ENCODE measurements around the gene SEMA3C. TPM values are rescaled to one million over a fixed set of nuclear protein-coding genes. Genes with fewer than 3 reads are reported as not detected.

The SEMA3C gene
- polyA plus RNA-seq, 1 donor: 70.6 TPM

DNA sequence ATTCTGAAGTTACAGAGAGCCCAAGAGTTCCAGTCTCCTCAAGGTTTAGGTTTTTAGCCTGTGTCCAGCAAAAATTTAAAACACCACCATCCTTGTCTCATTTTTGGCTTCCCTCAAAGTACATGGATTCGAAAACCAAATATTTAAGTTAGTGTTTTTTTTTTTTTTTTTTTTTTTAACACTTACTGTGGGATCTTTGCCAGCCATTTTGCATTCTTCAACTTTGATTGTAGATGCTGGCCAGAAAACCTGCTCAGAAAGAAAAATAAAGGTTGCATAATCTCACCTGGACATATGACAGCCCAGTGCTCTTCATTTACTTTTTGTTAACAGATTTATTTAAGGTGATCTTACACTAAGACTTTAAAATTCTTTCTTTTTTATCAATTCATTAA lies 91.6 kb downstream of the SEMA3C start:
- Histone ChIP-seq H3K36me3 (ENCODE audit: control insufficient read depth, insufficient read depth, low read length) (peaks cover 2% of the 10 kb centered on the region), H3K4me3 (ENCODE audit: low read length) (no peak overlapping the region), H3K27ac (ENCODE audit: low read length) (no peak overlapping the region), H3K27me3 (ENCODE audit: control insufficient read depth, insufficient read depth, low read length) (no peaks in the 10 kb centered on the region), H3K9me3 (ENCODE audit: control insufficient read depth, low read depth, low read length) (no peaks in the 10 kb centered on the region), H3K4me1 (ENCODE audit: control insufficient read depth, insufficient read depth, low read length) (peaks cover 32% of the 10 kb centered on the region)
- no peak for DNase-seq
- 100% methylated on average over 1 of the region's 1 CpG for WGBS (ENCODE audit: insufficient coverage, low lambda C conversion rate)

DNA sequence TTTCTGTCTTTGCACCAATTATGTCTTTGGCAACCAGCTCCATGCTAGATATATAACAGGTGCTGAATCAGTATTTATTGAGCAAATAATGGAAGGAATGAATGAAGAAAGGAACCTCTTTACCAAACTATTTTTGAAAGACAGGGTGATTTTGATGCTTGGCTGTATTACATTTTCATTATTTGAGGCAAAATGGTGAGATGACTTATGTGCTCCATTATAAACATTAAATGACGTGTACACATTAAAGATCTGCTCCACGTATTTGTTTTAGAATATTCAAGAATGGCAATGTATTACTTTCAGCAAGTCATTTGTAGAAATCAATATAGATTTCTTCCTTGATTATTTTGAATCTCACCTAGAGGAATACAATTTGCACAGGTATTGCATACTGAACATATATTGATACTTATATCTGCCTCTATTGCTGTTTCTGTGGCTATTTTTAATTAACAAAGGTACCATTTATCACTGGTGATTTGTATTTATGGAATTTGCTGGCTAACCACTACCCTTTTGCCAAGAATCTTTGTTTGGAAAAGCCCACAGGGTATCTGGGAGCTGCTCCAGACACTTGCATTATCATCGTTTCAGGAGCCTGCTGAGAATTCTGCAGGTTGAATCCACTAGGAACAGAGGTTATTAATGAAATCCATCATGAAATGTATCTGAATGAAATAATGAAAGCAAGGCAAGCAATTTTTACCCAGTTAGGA lies 92.2 kb downstream of the SEMA3C start:
- Histone ChIP-seq H3K27ac (ENCODE audit: low read length) (no peak overlapping the region), H3K4me3 (ENCODE audit: low read length) (no peak overlapping the region), H3K9me3 (ENCODE audit: control insufficient read depth, low read depth, low read length) (no peaks in the 10 kb centered on the region), H3K36me3 (ENCODE audit: control insufficient read depth, insufficient read depth, low read length) (peaks cover 2% of the 10 kb centered on the region), H3K4me1 (ENCODE audit: control insufficient read depth, insufficient read depth, low read length) (peaks cover 36% of the 10 kb centered on the region), H3K27me3 (ENCODE audit: control insufficient read depth, insufficient read depth, low read length) (no peaks in the 10 kb centered on the region)
- WGBS (ENCODE audit: insufficient coverage, low lambda C conversion rate): 100% methylated on average over 2 of the region's 3 CpGs
- no peak for DNase-seq

DNA sequence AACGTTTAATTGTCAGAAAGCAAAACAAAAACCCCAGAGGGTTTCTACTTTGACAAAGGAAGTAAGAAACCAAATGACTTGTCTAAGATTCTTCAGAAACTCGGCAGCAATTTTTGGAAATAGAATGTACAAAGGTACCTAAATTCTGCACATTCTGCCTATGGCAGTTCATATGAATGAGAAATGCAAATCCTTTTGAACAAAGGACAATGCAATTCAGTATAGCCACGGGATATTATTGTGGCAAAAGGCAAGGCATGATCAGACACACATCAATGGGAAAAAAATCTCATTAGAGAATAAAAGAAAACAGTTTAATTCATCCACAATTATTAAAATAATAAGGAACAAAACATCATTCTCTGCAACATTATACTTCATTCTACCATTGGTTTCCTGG lies 93.4 kb downstream of the SEMA3C start:
- no peak for DNase-seq
- no peak overlapping the region for H3K4me3 ChIP-seq (ENCODE audit: low read length)
- H3K9me3 ChIP-seq (ENCODE audit: control insufficient read depth, low read depth, low read length): no peaks in the 10 kb centered on the region
- 83% methylated on average over 3 of the region's 3 CpGs for WGBS (ENCODE audit: insufficient coverage, low lambda C conversion rate)
- H3K27me3 ChIP-seq (ENCODE audit: control insufficient read depth, insufficient read depth, low read length): no peaks in the 10 kb centered on the region
- peaks cover 33% of the 10 kb centered on the region for H3K4me1 ChIP-seq (ENCODE audit: control insufficient read depth, insufficient read depth, low read length)
- peaks cover 2% of the 10 kb centered on the region for H3K36me3 ChIP-seq (ENCODE audit: control insufficient read depth, insufficient read depth, low read length)
- no peak overlapping the region for H3K27ac ChIP-seq (ENCODE audit: low read length)

DNA sequence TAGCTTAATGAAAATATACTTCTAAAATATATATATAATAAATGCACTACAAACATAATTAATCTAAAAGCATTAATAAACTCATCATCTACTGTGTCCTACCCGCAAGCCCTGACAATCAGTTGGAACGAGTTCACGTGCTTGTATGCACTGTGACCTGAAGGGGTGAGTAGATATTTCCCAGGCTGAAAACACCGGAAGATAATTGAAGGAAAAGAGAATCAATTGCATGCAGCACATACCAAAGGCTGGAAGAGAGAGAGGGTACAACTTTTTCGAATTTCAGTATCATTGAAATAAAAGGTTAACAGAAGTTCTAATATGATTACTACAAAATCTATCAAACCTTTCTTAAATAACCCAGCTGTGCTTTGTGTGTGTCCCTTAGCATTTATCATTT lies 94.6 kb downstream of the SEMA3C start:
- H3K4me1 ChIP-seq (ENCODE audit: control insufficient read depth, insufficient read depth, low read length): peaks cover 31% of the 10 kb centered on the region
- peak; percentile 31 to 69 for DNase-seq
- peaks cover 2% of the 10 kb centered on the region for H3K36me3 ChIP-seq (ENCODE audit: control insufficient read depth, insufficient read depth, low read length)
- H3K9me3 ChIP-seq (ENCODE audit: control insufficient read depth, low read depth, low read length): no peaks in the 10 kb centered on the region
- no peak overlapping the region for H3K4me3 ChIP-seq (ENCODE audit: low read length)
- no peaks in the 10 kb centered on the region for H3K27me3 ChIP-seq (ENCODE audit: control insufficient read depth, insufficient read depth, low read length)
- peak overlapping the region; percentile 54 for H3K27ac ChIP-seq (ENCODE audit: low read length)
- 30% methylated on average over 4 of the region's 5 CpGs for WGBS (ENCODE audit: insufficient coverage, low lambda C conversion rate)

DNA sequence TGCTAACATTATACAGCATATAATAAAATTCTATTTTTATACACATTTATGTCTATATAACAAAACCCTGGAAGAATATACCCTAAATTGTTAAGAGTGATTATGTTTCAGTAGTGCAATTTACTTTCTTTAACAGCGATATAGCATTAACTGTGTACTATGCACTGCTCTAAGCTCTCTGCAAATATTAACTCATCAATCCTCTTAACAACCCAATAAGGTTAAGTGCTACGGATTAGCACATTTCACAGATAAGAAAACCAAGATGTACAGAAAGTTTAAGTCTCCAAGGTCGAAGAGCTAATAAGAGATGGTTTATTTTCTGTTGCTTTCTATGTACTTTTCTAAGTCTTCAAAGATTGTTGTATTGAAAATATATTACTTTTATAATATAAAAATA lies 95.8 kb downstream of the SEMA3C start:
- no peak overlapping the region for H3K4me3 ChIP-seq (ENCODE audit: low read length)
- DNase-seq: peak; percentile 47 to 73
- no peaks in the 10 kb centered on the region for H3K9me3 ChIP-seq (ENCODE audit: control insufficient read depth, low read depth, low read length)
- H3K4me1 ChIP-seq (ENCODE audit: control insufficient read depth, insufficient read depth, low read length): peaks cover 28% of the 10 kb centered on the region
- peak overlapping the region; percentile 63 for H3K27ac ChIP-seq (ENCODE audit: low read length)
- H3K27me3 ChIP-seq (ENCODE audit: control insufficient read depth, insufficient read depth, low read length): no peaks in the 10 kb centered on the region
- peaks cover 2% of the 10 kb centered on the region for H3K36me3 ChIP-seq (ENCODE audit: control insufficient read depth, insufficient read depth, low read length)
- 27% methylated on average over 2 of the region's 3 CpGs for WGBS (ENCODE audit: insufficient coverage, low lambda C conversion rate)

DNA sequence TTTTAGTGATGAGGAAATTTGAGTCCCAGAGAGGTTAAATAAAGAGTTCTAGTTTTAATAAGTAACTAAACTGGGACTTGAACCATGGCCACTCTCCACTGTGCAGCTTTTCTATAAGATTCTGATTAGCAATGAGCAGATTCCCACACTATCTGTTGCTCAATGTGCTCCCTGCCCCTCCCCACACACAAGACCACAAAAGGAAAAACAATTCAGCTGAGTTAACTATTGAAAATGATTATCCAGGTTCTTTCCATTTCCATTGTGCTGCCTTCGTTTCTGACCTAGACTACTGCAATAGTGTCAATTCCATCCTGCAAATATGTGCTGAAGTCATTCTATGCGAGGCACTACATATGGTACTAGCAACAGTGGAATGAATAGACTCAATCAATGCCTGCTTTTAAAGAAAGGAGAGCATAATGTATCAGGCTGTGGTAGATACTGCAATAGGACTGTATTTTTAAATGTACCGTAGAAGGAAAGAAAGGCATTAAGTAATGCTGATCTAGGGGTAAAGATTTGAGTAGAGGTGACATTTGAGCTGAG lies 97.0 kb downstream of the SEMA3C start:
- peak overlapping the region; percentile 63 for H3K27ac ChIP-seq (ENCODE audit: low read length)
- no peak overlapping the region for H3K4me3 ChIP-seq (ENCODE audit: low read length)
- peaks cover 28% of the 10 kb centered on the region for H3K4me1 ChIP-seq (ENCODE audit: control insufficient read depth, insufficient read depth, low read length)
- peak; percentile 85 to 92 for DNase-seq
- peaks cover under 1% of the 10 kb centered on the region for H3K36me3 ChIP-seq (ENCODE audit: control insufficient read depth, insufficient read depth, low read length)
- H3K27me3 ChIP-seq (ENCODE audit: control insufficient read depth, insufficient read depth, low read length): no peaks in the 10 kb centered on the region
- WGBS (ENCODE audit: insufficient coverage, low lambda C conversion rate): 33% methylated on average over 1 of the region's 3 CpGs
- H3K9me3 ChIP-seq (ENCODE audit: control insufficient read depth, low read depth, low read length): no peaks in the 10 kb centered on the region

DNA sequence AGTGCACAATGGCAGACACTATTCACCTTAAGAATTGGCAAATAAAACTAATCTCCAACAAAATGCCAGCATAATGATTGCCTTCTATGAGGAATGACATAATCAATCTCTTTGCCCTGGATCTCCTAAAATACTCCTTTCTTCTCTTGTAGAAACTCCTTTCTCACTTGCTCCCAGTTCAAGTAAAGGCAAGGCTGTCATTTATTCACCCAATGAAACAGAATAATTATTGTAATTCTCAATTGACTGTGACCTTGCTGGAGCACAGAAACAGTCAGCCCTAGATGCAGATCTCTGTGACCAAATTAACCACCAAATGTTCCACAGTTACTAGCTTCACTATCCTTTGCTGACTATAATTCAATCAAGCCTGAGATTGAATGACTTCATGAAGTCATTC lies 99.3 kb downstream of the SEMA3C start:
- H3K4me3 ChIP-seq (ENCODE audit: low read length): no peak overlapping the region
- H3K27me3 ChIP-seq (ENCODE audit: control insufficient read depth, insufficient read depth, low read length): no peaks in the 10 kb centered on the region
- H3K27ac ChIP-seq (ENCODE audit: low read length): no peak overlapping the region
- H3K36me3 ChIP-seq (ENCODE audit: control insufficient read depth, insufficient read depth, low read length): no peaks in the 10 kb centered on the region
- DNase-seq: no peak
- H3K9me3 ChIP-seq (ENCODE audit: control insufficient read depth, low read depth, low read length): no peaks in the 10 kb centered on the region
- peaks cover 25% of the 10 kb centered on the region for H3K4me1 ChIP-seq (ENCODE audit: control insufficient read depth, insufficient read depth, low read length)

DNA sequence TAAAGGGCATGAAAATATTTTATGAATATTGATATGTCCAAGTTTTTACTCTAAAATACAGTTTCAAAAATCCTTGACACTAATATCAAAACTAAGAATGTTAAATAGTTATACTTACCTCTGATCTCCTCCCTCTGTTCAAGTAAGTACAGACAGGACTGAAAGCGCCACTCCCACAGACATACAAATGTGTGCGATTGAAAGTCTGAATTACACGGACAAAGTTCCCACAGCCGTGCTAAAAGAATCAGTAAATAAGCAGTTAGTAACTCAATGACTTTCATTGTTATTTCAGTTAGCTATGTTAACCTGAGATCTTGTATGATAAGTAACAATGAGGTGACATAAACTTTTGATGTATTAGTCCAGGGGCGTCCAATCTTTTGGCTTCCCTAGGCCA lies 100.7 kb downstream of the SEMA3C start:
- peak in 1 of 2 donors; percentile 70 for DNase-seq
- Histone ChIP-seq H3K9me3 (ENCODE audit: control insufficient read depth, low read depth, low read length) (no peaks in the 10 kb centered on the region), H3K4me1 (ENCODE audit: control insufficient read depth, insufficient read depth, low read length) (peaks cover 17% of the 10 kb centered on the region), H3K27me3 (ENCODE audit: control insufficient read depth, insufficient read depth, low read length) (no peaks in the 10 kb centered on the region), H3K36me3 (ENCODE audit: control insufficient read depth, insufficient read depth, low read length) (no peaks in the 10 kb centered on the region), H3K27ac (ENCODE audit: low read length) (peak overlapping the region; percentile 52), H3K4me3 (ENCODE audit: low read length) (no peak overlapping the region)
- 33% methylated on average over 1 of the region's 5 CpGs for WGBS (ENCODE audit: insufficient coverage, low lambda C conversion rate)

DNA sequence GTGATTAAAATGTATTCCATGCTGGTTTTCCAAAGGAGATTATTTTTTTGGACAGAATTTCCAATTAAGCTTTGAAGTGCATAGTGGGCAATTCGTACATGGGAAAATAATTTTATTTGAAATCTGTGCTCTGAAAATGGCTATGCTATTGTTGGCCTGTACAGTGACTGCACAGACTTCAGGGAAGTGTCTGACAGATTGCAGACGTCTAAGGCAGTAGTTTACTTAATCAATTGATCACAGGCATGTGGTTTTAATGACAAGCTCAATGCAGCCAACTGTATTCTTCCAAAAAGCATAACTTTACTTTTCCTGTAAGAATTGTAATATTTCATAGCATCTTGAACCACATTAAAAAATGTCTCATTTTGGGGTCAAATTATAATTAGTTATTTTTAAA lies 102.0 kb downstream of the SEMA3C start:
- H3K4me3 ChIP-seq (ENCODE audit: low read length): no peak overlapping the region
- H3K9me3 ChIP-seq (ENCODE audit: control insufficient read depth, low read depth, low read length): no peaks in the 10 kb centered on the region
- H3K27ac ChIP-seq (ENCODE audit: low read length): no peak overlapping the region
- no peaks in the 10 kb centered on the region for H3K27me3 ChIP-seq (ENCODE audit: control insufficient read depth, insufficient read depth, low read length)
- no peaks in the 10 kb centered on the region for H3K36me3 ChIP-seq (ENCODE audit: control insufficient read depth, insufficient read depth, low read length)
- no peak for DNase-seq
- peaks cover 7% of the 10 kb centered on the region for H3K4me1 ChIP-seq (ENCODE audit: control insufficient read depth, insufficient read depth, low read length)
- WGBS (ENCODE audit: insufficient coverage, low lambda C conversion rate): no CpG with 5 or more reads among the region's 2 CpGs

DNA sequence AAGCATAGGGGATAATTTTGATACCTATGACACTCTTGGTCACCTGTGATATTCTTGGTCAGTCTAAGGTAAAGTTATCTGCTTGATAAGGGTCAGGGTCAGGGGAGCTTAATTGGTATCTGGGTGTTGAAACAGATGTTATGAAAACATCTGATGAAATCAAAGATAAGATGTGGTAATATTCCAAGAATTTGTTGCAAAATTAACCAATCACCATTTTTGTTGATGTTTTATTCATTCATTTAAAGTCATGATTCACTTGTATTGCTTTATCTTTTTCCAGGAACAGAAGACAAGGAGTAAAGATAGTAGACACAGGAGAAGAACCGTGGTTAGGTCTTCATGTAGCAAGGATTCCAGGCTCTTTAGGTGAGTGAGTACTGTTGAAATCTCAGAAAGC lies 103.1 kb downstream of the SEMA3C start:
- no CpG with 5 or more reads among the region's 1 CpG for WGBS (ENCODE audit: insufficient coverage, low lambda C conversion rate)
- Histone ChIP-seq H3K36me3 (ENCODE audit: control insufficient read depth, insufficient read depth, low read length) (no peaks in the 10 kb centered on the region), H3K27ac (ENCODE audit: low read length) (no peak overlapping the region), H3K27me3 (ENCODE audit: control insufficient read depth, insufficient read depth, low read length) (no peaks in the 10 kb centered on the region), H3K9me3 (ENCODE audit: control insufficient read depth, low read depth, low read length) (no peaks in the 10 kb centered on the region), H3K4me3 (ENCODE audit: low read length) (no peak overlapping the region), H3K4me1 (ENCODE audit: control insufficient read depth, insufficient read depth, low read length) (peaks cover 2% of the 10 kb centered on the region)
- DNase-seq: no peak

DNA sequence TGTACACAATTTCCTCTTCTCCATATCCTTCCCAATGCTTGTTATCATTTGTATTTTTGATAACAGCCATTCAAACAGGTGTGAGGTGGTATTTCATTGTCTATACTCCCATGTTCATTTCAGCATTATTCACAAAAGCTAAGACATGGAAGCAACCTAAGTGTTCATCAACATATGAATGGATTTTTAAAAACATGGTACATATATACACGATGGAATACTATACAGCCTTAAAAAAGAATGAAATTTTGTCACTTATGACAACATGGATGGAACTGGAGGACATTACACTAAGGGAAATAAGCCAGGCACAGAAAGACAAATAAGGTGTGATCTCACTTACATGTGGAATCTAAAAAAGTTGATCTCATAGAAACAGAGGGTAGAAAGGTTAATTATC lies 109.3 kb downstream of the SEMA3C start:
- no peak for DNase-seq
- no peaks in the 10 kb centered on the region for H3K27me3 ChIP-seq (ENCODE audit: control insufficient read depth, insufficient read depth, low read length)
- no peak overlapping the region for H3K27ac ChIP-seq (ENCODE audit: low read length)
- H3K36me3 ChIP-seq (ENCODE audit: control insufficient read depth, insufficient read depth, low read length): peaks cover 6% of the 10 kb centered on the region
- H3K9me3 ChIP-seq (ENCODE audit: control insufficient read depth, low read depth, low read length): no peaks in the 10 kb centered on the region
- H3K4me3 ChIP-seq (ENCODE audit: low read length): no peak overlapping the region
- whole genome bisulfite sequencing (ENCODE audit: insufficient coverage, low lambda C conversion rate): 100% methylated on average over 1 of the region's 1 CpG
- no peaks in the 10 kb centered on the region for H3K4me1 ChIP-seq (ENCODE audit: control insufficient read depth, insufficient read depth, low read length)
